Fibroblast of skin of left biceps (primary cell): ENCODE results near the gene CH25H.
"Not testable (repeated sequence)": the region's sequence is repeated elsewhere in the genome, so short reads cannot be mapped to it uniquely, and the experiment has no call there.

Source experiments
- DNase-seq, 2 experiments: peaks; one replicate each; pipeline ENCODE4 v3.0.0-alpha.2; 2013; ENCODE audit warnings: low read depth in 2 of 2

CH25H gene

GRCh38 chr10:89201345-89202032 lies 5.6 kb downstream of the CH25H start:
- DNase-seq = no peak

DNA sequence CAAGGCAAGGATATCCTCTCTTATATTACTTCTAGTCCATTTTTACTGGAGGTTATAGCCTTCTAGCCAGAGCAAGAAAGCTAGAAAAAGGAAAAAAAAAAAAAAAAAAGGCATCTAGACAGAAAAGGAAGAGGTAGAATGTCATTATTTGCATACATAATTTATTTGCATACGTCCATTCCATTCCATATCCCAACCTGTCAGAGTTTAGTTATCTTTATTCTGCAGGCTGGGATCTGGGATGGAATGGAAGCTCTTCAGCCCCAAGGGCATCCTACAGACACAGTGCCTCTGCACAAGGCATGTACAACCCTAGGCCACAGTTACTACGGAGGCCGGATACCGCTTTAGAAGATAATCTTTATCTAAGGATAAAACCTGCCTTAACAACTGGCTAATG lies 9.6 kb downstream of the CH25H start:
- no peak for DNase-seq

- DNase-seq = not testable (repeated sequence)
Observed at GRCh38 chr10:89191301-89191700, 15.8 kb downstream of the CH25H start.

- no peak for DNase-seq
Observed at GRCh38 chr10:89189211-89189734, 17.8 kb downstream of the CH25H start.

GRCh38 chr10:89185658-89186057 lies 21.5 kb downstream of the CH25H start:
- no peak for DNase-seq

DNA sequence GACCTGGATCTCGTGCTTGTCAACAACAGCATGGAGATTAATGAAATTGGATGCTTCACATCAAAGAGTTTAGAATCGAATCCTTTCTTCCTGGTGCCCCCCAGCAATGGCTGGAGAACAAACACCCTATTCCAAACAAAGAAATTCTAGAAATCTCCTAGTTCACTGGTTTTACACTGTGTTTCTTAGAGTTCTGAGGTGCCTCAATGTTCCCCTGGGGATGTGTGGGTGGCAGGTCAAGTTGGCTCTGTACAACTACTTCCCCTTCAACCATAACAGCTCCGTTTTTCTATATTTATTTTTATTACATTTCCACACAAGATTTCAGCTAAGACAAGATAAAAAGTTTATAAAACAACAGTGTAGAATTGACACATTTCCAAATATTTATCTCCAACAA lies 22.5 kb downstream of the CH25H start:
- no peak for DNase-seq

- DNase-seq = no peak
Observed at GRCh38 chr10:89183571-89183970, 23.5 kb downstream of the CH25H start.

DNA sequence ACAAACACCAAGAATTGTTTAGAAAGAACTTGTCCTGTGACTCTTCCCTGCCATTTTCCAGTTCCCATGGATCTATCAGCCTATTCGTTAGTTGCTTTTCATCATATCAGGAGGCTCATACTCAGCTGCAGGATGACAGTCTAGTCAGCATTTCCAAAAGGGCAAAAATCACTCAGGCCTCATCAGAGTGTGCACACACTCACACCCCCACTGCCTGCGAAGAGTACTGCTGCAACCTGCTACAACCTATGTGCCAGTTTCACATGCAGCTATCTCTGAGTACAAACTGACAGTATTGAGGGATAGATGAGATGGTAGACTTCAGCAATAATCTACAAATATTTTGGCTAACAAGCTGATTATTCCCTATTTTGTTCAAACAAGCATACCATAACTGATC lies 24.2 kb downstream of the CH25H start:
- no peak for DNase-seq

DNA sequence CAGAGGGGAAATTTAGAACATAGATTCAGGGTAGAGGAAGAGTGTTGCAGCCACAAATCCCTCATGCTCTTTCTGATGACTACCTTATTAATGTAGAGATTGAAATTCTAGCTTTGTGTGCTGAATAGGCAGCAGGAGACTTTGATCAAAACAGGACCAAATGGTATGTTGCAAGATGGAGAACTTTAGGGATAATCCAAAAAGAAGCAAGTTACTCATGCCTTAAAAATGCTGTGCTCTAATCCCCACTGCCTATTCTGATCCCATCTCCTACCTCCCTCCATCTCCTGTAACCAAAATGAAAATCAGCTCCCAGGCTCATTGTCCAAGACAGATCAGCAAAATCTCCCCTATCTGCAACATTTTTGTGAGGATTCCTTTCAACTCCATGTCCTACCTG lies 31.3 kb downstream of the CH25H start:
- DNase-seq = no peak

GRCh38 chr10:89173075-89173474 lies 34.0 kb downstream of the CH25H start:
- no peak for DNase-seq

GRCh38 chr10:89171996-89172395 lies 35.1 kb downstream of the CH25H start:
- DNase-seq = no peak

GRCh38 chr10:89171263-89171872 lies 35.7 kb downstream of the CH25H start:
- DNase-seq = no peak

- not testable (repeated sequence) for DNase-seq
Observed at GRCh38 chr10:89168354-89168900, 38.7 kb downstream of the CH25H start.

DNA sequence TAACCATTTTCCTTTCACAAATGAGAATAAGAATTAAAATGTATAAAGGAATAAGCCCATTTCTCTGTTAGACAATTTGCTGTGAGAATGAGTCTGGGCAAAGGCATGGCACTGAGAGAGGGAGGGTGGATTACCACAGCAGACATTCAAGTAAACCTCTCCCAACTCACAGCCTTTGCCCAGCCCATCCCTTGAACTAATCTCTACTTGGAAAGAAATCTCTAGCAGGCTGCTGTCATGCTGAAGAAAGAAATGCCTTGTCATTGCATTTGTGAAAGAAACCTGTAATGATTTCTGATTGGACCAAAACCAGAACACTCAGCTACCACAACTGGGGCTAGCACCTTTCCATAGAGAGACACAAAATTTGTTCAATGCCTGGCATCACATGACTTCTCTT lies 39.2 kb downstream of the CH25H start:
- DNase-seq = no peak

- no peak for DNase-seq
Observed at GRCh38 chr10:89165923-89166322, 41.2 kb downstream of the CH25H start.

DNA sequence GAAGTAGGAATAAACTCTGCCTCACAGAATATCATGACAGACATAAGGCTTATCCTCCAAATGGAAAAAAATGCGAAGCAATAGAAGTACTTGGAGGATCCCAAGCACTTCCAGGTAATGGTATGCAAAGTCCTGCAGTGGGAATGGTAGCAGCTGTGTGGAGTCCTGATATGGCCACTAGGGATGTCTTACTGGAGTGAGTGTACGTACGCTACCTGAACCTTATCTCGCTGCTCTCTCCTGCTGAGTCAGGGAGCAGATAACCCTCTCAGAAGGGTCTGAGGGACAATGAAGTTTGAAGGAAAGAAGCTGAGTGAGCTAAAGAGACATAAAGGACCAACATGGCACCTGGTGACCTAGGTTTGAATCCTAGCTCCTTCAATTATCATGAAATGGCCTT lies 42.2 kb downstream of the CH25H start:
- no peak for DNase-seq

GRCh38 chr10:89164080-89164479 lies 43.0 kb downstream of the CH25H start:
- DNase-seq = no peak

GRCh38 chr10:89163265-89163995 lies 43.7 kb downstream of the CH25H start:
- no peak for DNase-seq

GRCh38 chr10:89162596-89162995 lies 44.5 kb downstream of the CH25H start:
- DNase-seq = no peak

DNA sequence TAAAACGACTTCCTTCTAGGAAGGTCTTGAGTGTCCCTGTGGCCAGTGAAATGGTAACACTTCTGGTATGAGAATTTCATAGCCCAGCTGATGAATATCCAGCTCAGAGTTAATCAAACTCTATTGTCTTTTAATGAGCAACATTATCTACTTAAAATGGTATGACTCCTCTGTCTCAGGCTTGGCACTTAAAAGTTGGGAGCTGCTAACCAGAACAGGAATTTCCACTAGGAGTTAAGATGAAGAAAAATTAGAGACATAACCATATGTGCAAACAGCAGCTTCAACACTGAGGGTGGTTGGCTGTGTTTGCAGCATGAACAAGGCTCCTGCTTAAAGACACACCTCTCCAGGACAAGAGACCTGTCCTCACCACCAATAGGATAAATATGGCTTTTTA lies 46.8 kb downstream of the CH25H start:
- no peak for DNase-seq

DNA sequence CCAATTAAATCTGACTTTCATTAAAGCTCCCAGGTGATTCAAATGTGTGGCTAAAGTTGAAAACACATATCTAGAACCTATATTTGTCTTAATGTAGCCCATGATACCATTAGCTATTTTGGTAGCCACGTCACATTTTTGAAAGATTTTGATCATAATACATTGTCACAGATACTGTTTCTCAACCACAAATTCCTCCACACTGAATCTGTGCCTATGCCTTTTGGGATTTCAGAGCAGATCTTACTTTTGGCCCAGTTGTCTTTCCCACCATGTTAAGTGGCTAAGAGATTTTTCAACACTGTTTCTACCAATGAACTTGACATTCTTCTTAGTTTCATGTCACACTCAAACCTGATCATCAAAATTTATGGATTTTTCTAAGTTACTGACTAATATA lies 47.4 kb downstream of the CH25H start:
- DNase-seq = no peak

DNA sequence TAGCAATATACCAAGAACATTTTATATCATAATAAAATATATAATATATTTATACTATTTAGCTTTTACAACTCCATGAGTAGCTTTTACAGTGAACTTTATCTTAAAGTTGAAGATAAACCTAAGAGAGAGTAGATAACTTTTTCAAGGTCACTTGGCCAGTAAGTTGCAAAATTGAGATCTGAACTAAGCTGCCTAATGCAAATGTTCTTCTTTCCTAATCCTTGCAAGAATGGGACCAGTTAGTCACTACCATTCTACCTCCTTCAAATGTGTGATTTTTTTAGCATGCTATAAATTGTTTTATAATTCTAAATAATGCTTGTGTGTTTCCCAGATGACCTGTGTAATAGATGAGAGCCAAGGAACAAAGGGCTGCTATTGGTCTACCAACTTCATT lies 47.8 kb downstream of the CH25H start:
- DNase-seq = no peak

DNA sequence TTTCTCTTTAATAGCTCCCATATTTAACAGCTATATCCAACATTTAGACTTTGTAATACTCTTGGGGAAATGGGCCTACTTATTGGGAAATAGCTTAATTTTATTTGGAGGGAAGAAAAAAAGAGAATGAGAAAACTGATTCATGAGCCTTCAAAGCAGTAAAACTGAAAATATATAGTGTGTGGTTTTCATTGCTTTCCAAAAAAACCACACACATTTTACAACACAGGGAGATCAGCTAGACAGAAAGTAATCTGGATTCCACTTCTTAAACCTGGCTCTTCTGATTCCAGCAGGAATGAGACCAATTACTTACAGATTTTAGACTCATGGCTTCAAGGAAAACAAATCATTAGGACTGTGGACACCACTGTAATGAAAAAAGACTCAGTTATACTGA lies 48.7 kb downstream of the CH25H start:
- DNase-seq = peak; percentile 96 to 98
